ENCODE results near the gene AATF.

DNA sequence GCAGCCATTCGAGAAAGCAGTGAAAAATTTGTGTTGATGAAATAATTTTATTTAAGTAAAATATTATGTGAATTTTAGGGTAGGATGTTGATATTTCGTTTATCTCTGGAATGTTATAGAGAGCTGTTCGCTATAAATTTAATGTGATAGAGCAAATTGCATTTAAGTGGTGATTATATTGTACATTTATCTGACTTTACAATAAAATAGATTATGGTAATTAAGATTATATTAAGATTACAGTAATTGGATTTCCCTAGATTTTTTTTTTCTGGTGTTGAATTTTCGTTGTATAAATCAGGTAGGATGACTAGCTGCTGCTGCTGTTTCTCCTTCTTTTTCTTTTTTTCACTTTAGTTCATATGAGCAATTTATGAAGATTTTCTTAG lies 71.0 kb downstream of the AATF start:
- TF ChIP-seq, protein P1, sequence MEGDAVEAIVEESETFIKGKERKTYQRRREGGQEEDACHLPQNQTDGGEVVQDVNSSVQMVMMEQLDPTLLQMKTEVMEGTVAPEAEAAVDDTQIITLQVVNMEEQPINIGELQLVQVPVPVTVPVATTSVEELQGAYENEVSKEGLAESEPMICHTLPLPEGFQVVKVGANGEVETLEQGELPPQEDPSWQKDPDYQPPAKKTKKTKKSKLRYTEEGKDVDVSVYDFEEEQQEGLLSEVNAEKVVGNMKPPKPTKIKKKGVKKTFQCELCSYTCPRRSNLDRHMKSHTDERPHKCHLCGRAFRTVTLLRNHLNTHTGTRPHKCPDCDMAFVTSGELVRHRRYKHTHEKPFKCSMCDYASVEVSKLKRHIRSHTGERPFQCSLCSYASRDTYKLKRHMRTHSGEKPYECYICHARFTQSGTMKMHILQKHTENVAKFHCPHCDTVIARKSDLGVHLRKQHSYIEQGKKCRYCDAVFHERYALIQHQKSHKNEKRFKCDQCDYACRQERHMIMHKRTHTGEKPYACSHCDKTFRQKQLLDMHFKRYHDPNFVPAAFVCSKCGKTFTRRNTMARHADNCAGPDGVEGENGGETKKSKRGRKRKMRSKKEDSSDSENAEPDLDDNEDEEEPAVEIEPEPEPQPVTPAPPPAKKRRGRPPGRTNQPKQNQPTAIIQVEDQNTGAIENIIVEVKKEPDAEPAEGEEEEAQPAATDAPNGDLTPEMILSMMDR (IDR thresholded peaks at IDR 0.05; ENCODE audit: poor library complexity, severe bottlenecking) = no peak
- TF ChIP-seq POLR2AphosphoS5 (IDR thresholded peaks at IDR 0.05) (no peak), EP300 (conservative IDR thresholded peaks at IDR 0.05; ENCODE audit: poor library complexity, severe bottlenecking) (no peak), MXI1 (conservative IDR thresholded peaks at IDR 0.05; ENCODE audit: poor library complexity, severe bottlenecking) (no peak), SMC3 (conservative IDR thresholded peaks at IDR 0.05; ENCODE audit: poor library complexity) (no peak), EZH2 (IDR thresholded peaks at IDR 0.05; ENCODE audit: borderline replicate concordance, insufficient read depth, low read length, poor library complexity, severe bottlenecking) (no peak), RAD21 (conservative IDR thresholded peaks at IDR 0.05) (no peak), TAF1 (IDR thresholded peaks at IDR 0.05; ENCODE audit: low read depth) (no peak)
- TF ChIP-seq, protein P2, sequence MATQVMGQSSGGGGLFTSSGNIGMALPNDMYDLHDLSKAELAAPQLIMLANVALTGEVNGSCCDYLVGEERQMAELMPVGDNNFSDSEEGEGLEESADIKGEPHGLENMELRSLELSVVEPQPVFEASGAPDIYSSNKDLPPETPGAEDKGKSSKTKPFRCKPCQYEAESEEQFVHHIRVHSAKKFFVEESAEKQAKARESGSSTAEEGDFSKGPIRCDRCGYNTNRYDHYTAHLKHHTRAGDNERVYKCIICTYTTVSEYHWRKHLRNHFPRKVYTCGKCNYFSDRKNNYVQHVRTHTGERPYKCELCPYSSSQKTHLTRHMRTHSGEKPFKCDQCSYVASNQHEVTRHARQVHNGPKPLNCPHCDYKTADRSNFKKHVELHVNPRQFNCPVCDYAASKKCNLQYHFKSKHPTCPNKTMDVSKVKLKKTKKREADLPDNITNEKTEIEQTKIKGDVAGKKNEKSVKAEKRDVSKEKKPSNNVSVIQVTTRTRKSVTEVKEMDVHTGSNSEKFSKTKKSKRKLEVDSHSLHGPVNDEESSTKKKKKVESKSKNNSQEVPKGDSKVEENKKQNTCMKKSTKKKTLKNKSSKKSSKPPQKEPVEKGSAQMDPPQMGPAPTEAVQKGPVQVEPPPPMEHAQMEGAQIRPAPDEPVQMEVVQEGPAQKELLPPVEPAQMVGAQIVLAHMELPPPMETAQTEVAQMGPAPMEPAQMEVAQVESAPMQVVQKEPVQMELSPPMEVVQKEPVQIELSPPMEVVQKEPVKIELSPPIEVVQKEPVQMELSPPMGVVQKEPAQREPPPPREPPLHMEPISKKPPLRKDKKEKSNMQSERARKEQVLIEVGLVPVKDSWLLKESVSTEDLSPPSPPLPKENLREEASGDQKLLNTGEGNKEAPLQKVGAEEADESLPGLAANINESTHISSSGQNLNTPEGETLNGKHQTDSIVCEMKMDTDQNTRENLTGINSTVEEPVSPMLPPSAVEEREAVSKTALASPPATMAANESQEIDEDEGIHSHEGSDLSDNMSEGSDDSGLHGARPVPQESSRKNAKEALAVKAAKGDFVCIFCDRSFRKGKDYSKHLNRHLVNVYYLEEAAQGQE (IDR thresholded peaks at IDR 0.05; ENCODE audit: borderline replicate concordance) = no peak
